KMS-11 (cell line): Measurements from ENCODE around the gene MILR1.

ENCODE experiments used
- H2AFZ ChIP-seq: fragments of 200-600 bp; sonication (generic); 2 replicates; pipeline ENCODE4 v1.6.1; 2016; ENCODE audit warnings: antibody characterized with exemption, mixed run types, low read depth
- H3K27ac ChIP-seq: fragments of 200-600 bp; sonication (generic); 2 replicates; pipeline ENCODE4 v1.6.1; 2016; ENCODE audit warnings: mild to moderate bottlenecking, mixed run types
- H3K27me3 ChIP-seq: fragments of 200-600 bp; sonication (generic); 2 replicates; pipeline ENCODE4 v1.6.1; 2017; ENCODE audit warnings: mild to moderate bottlenecking, low read depth, mixed run types, moderate library complexity; ENCODE audit not compliant: insufficient read depth
- H3K36me3 ChIP-seq: fragments of 200-600 bp; sonication (generic); 2 replicates; pipeline ENCODE4 v1.6.1; 2017; ENCODE audit warnings: mild to moderate bottlenecking, mixed run types; ENCODE audit not compliant: insufficient read depth
- H3K4me1 ChIP-seq: fragments of 200-600 bp; sonication (generic); 2 replicates; pipeline ENCODE4 v1.6.1; 2016; ENCODE audit warnings: mild to moderate bottlenecking, low read depth, mixed run types; ENCODE audit not compliant: poor library complexity, severe bottlenecking
- H3K4me2 ChIP-seq: fragments of 200-600 bp; sonication (generic); 2 replicates; pipeline ENCODE4 v1.7.0; 2016; ENCODE audit warnings: mild to moderate bottlenecking, mixed run types
- H3K4me3 ChIP-seq: fragments of 200-600 bp; sonication (generic); IDR thresholded peaks from 2 replicates; pipeline ENCODE4 v1.6.1; 2017; ENCODE audit warnings: low read depth, low read length, mixed read lengths; ENCODE audit not compliant: insufficient read depth
- H3K79me2 ChIP-seq: fragments of 200-600 bp; sonication (generic); 2 replicates; pipeline ENCODE4 v1.6.1; 2016; ENCODE audit warnings: low read depth, mixed run types; ENCODE audit not compliant: insufficient read depth
- H3K9ac ChIP-seq: fragments of 200-600 bp; sonication (generic); 2 replicates; pipeline ENCODE4 v1.6.1; 2016; ENCODE audit warnings: mild to moderate bottlenecking, mixed run types
- H4K20me1 ChIP-seq: fragments of 200-600 bp; sonication (generic); 2 replicates; pipeline ENCODE4 v1.6.1; 2016; ENCODE audit warnings: mild to moderate bottlenecking, mixed run types; ENCODE audit not compliant: insufficient read depth
- TF ChIP-seq, protein P1 (sequence below): fragments of 200-600 bp; sonication (generic); conservative IDR thresholded peaks from 2 replicates; pipeline ENCODE4 v1.6.1; 2017; ENCODE audit warnings: low read depth, mild to moderate bottlenecking, antibody characterized with exemption, low read length, moderate library complexity, mixed read lengths

The MILR1 gene

DNA sequence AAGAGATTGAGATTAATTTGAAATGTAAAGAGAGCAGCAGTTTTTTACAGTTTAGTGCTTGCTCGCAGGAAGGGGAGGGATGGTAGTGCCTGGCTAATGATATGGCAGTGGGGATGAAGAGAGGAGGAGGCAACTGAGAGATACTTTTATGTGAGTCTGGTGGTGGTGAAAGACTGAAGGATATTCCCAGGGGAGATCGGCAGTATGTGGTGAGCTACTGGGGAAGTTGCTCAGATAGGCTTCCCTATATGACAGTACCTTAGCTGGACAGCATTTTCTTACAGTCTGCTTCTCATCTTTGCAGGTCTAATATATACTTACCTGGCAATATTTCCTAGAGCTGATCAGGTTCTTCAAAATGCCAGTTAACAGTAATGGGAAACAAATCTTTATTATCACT lies 66.5 kb downstream of the MILR1 start:
- Histone ChIP-seq H4K20me1 (no peaks in the 10 kb centered on the region), H3K27me3 (no peaks in the 10 kb centered on the region), H3K79me2 (no peaks in the 10 kb centered on the region), H3K4me2 (no peak overlapping the region), H3K4me1 (no peaks in the 10 kb centered on the region), H3K36me3 (no peaks in the 10 kb centered on the region), H2AFZ (no peak overlapping the region), H3K27ac (no peak overlapping the region), H3K9ac (no peak overlapping the region), H3K4me3 (no peak overlapping the region)
- TF ChIP-seq, protein P1, sequence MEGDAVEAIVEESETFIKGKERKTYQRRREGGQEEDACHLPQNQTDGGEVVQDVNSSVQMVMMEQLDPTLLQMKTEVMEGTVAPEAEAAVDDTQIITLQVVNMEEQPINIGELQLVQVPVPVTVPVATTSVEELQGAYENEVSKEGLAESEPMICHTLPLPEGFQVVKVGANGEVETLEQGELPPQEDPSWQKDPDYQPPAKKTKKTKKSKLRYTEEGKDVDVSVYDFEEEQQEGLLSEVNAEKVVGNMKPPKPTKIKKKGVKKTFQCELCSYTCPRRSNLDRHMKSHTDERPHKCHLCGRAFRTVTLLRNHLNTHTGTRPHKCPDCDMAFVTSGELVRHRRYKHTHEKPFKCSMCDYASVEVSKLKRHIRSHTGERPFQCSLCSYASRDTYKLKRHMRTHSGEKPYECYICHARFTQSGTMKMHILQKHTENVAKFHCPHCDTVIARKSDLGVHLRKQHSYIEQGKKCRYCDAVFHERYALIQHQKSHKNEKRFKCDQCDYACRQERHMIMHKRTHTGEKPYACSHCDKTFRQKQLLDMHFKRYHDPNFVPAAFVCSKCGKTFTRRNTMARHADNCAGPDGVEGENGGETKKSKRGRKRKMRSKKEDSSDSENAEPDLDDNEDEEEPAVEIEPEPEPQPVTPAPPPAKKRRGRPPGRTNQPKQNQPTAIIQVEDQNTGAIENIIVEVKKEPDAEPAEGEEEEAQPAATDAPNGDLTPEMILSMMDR = no peak

DNA sequence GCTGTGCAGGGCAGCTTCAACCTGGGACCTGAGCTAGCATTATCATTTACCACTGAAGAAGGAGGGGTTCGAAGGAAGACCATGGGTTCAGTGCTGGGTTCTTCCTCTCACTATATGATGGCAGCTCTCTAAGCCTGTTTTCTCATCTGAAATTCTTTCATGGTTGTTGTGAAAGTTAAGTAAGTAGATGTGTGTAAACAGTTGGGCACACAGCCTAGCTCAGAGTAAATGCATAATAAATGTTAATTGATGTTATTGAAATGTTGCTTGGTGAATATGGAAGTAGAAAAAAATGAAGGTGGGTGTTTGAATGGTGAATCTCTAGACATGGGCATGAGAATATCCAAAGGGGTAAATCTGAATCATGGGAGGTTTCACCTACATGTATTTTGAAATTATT lies 66.9 kb downstream of the MILR1 start:
- Histone ChIP-seq H3K4me2 (no peak overlapping the region), H3K27ac (no peak overlapping the region), H3K9ac (no peak overlapping the region), H3K27me3 (no peaks in the 10 kb centered on the region), H3K4me1 (no peaks in the 10 kb centered on the region), H4K20me1 (no peaks in the 10 kb centered on the region), H2AFZ (no peak overlapping the region), H3K4me3 (no peak overlapping the region), H3K79me2 (no peaks in the 10 kb centered on the region), H3K36me3 (no peaks in the 10 kb centered on the region; the same call in 1 of the 2 replicates)
- TF ChIP-seq, protein P1 = no peak
